ENCODE data around the gene MAP6.

The MAP6 gene

DNA sequence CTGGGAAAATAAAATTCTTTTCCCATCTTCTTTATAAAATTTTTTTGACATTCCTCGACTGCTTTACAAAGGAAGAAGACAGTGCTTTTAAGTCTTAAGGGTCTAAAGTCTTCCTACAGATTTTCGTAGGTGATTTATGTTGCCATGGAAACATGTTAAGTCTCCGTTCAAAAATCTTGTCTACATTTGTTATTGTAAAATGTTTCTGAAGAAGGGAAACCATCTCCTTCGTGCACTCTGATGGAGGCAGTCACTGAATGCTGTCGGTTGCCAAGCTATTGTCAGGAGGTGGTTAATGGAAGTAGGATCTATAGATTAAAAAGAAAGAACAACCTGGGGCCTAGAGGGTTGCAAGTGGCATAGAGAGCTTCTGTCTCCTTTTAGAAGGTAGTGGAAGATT is 52.6 kb downstream of the MAP6 start:
- Histone ChIP-seq H3K36me3 (ENCODE audit: low read depth) (no peaks in the 10 kb centered on the region), H3K4me1 (ENCODE audit: insufficient read depth, poor library complexity, severe bottlenecking) (no peaks in the 10 kb centered on the region), H3K4me3 (ENCODE audit: severe bottlenecking) (no peak overlapping the region), H3K27me3 (ENCODE audit: insufficient read depth, poor library complexity, severe bottlenecking) (no peaks in the 10 kb centered on the region), H3K27ac (ENCODE audit: poor library complexity, severe bottlenecking) (no peak overlapping the region), H3K9me3 (ENCODE audit: severe bottlenecking) (no peaks in the 10 kb centered on the region)
- no peak for DNase-seq (ENCODE audit: low spot score)
- no peak for ATAC-seq (ENCODE audit: low read depth)
- TF ChIP-seq, protein P1, sequence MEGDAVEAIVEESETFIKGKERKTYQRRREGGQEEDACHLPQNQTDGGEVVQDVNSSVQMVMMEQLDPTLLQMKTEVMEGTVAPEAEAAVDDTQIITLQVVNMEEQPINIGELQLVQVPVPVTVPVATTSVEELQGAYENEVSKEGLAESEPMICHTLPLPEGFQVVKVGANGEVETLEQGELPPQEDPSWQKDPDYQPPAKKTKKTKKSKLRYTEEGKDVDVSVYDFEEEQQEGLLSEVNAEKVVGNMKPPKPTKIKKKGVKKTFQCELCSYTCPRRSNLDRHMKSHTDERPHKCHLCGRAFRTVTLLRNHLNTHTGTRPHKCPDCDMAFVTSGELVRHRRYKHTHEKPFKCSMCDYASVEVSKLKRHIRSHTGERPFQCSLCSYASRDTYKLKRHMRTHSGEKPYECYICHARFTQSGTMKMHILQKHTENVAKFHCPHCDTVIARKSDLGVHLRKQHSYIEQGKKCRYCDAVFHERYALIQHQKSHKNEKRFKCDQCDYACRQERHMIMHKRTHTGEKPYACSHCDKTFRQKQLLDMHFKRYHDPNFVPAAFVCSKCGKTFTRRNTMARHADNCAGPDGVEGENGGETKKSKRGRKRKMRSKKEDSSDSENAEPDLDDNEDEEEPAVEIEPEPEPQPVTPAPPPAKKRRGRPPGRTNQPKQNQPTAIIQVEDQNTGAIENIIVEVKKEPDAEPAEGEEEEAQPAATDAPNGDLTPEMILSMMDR (IDR thresholded peaks at IDR 0.05; ENCODE audit: poor library complexity, severe bottlenecking): no peak

DNA sequence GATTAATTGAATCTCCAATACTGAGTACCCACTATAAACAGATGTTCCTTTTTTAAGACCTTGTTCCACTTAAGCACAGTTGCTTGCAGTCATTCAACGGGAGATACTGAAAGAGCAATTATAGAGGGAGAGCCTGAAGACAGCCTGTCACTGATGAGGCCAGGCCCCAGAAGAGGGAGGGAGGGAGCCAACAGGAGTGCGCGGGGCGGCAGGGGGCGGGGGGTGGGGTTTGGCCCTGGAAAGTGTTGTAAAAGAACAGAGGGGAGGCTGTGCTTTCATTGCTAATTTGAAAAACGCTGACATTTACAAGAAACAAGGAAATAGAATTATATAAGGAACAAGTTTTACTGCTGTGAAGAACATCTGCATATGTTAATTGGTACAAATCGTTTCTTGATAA is 53.1 kb downstream of the MAP6 start:
- Histone ChIP-seq H3K27ac (ENCODE audit: poor library complexity, severe bottlenecking) (no peak overlapping the region), H3K27me3 (ENCODE audit: insufficient read depth, poor library complexity, severe bottlenecking) (no peaks in the 10 kb centered on the region), H3K9me3 (ENCODE audit: severe bottlenecking) (no peaks in the 10 kb centered on the region), H3K4me1 (ENCODE audit: insufficient read depth, poor library complexity, severe bottlenecking) (no peaks in the 10 kb centered on the region), H3K36me3 (ENCODE audit: low read depth) (no peaks in the 10 kb centered on the region), H3K4me3 (ENCODE audit: severe bottlenecking) (no peak overlapping the region)
- DNase-seq (ENCODE audit: low spot score) (no peak), ATAC-seq (ENCODE audit: low read depth) (no peak)
- TF ChIP-seq, protein P1 (IDR thresholded peaks at IDR 0.05; ENCODE audit: poor library complexity, severe bottlenecking): no peak

DNA sequence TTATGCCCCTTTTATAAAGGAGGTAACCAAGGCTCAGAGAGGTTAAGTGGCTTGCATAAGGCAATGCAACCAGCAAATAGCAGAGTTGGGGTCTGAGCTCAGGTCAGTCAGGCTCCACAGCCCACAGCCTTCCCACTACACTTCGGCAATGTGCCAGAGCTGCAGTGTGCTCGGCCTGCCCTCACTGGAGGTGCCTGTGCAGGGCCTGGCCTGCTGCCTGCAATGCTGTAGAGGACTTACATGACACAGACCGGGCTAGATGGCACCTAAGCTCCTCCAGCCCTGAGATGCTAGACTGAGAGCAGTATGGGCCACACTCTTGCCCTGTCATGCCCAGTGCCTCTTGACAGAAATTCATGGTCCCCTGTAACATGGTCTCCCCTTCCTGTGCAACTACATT is 57.0 kb downstream of the MAP6 start:
- no peaks in the 10 kb centered on the region for H3K4me1 ChIP-seq (ENCODE audit: insufficient read depth, poor library complexity, severe bottlenecking)
- no peaks in the 10 kb centered on the region for H3K9me3 ChIP-seq (ENCODE audit: severe bottlenecking)
- H3K36me3 ChIP-seq (ENCODE audit: low read depth): no peaks in the 10 kb centered on the region
- H3K27ac ChIP-seq (ENCODE audit: poor library complexity, severe bottlenecking): no peak overlapping the region
- ATAC-seq (ENCODE audit: low read depth) (no peak; the same call in 2 of the 3 replicates), DNase-seq (ENCODE audit: low spot score) (no peak)
- TF ChIP-seq, protein P1 (IDR thresholded peaks at IDR 0.05; ENCODE audit: poor library complexity, severe bottlenecking): no peak
- H3K27me3 ChIP-seq (ENCODE audit: insufficient read depth, poor library complexity, severe bottlenecking): no peaks in the 10 kb centered on the region
- H3K4me3 ChIP-seq (ENCODE audit: severe bottlenecking): no peak overlapping the region

DNA sequence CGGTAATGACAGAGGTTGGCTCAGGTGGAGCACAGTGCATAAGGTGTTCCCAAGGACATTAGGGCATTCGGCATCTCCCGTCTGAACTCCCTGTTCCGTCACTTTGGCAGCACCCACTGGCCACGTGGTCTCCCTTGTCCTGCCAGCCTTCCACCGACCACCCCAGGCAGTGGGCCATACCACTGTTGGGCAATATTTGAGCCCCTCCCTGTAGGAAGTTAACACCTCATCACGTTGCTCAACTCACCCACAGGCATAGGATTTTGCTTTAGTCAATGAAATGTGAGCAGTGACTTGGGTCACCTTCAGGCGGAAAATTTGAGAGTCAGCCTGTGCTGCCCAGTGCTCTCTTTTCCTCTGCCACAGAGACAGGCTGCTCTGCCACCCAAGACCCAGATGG is 62.7 kb downstream of the MAP6 start:
- H3K27me3 ChIP-seq (ENCODE audit: insufficient read depth, poor library complexity, severe bottlenecking): no peaks in the 10 kb centered on the region
- TF ChIP-seq, protein P1 (IDR thresholded peaks at IDR 0.05; ENCODE audit: poor library complexity, severe bottlenecking): no peak
- DNase-seq (ENCODE audit: low spot score): peak; percentile 18

DNA sequence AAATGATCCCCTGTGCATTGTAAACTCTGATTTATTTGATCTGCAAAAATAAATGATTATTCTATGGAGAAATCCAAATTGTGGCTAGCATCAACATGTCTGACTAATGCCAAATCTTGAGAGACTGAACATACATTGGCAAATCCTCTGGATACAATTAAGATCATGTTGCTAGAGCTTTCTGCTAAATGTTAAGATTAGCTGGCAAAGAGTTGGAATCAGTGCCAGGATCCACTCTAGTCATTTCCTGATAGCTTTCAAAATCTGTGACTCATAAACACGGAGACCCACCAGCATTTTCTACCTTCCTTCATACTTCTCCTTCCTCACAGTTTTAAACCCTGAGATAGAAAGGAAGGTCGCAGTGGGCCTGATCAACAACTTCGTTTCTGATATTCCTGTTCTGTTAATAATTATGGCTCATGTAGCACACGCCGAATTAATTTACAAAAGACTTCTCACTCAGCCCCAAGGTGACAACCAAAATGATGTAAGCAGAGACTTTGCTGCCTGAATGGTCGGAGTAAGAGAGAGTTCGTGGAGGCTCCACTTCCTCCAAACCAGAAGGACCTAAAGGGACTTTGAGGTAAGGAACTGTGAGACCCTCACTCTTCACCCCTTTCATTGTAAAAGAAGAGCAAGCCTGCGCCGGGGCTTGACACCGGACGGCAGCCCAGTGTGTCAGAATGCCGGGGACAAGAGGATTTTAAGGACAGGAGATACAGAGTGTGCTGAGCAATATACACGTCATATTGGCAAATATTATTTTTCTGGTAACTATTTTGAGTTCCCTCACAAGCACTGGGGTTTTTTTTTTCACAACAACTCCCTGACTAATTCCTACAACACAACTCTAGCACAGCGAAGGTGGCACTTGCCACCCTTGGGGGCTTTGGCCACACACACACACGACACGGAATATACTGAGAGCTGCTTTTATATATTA is 64.8 kb downstream of the MAP6 start:
- no peaks in the 10 kb centered on the region for H3K27me3 ChIP-seq (ENCODE audit: insufficient read depth, poor library complexity, severe bottlenecking)
- peak overlapping the region; percentile 82 for H3K27ac ChIP-seq (ENCODE audit: poor library complexity, severe bottlenecking)
- H3K9me3 ChIP-seq (ENCODE audit: severe bottlenecking): no peaks in the 10 kb centered on the region
- DNase-seq (ENCODE audit: low spot score) (no peak), ATAC-seq (ENCODE audit: low read depth) (peak; percentile 91)
- TF ChIP-seq, protein P1 (IDR thresholded peaks at IDR 0.05; ENCODE audit: poor library complexity, severe bottlenecking): no peak
- H3K4me1 ChIP-seq (ENCODE audit: insufficient read depth, poor library complexity, severe bottlenecking): peaks cover 17% of the 10 kb centered on the region
- no peaks in the 10 kb centered on the region for H3K36me3 ChIP-seq (ENCODE audit: low read depth)
- no peak overlapping the region for H3K4me3 ChIP-seq (ENCODE audit: severe bottlenecking)

More for the DNA sequence above, 62.7 kb downstream of the MAP6 start:
- no peaks in the 10 kb centered on the region for H3K36me3 ChIP-seq (ENCODE audit: low read depth)
- no peak overlapping the region for H3K27ac ChIP-seq (ENCODE audit: poor library complexity, severe bottlenecking)
- peaks cover 17% of the 10 kb centered on the region for H3K4me1 ChIP-seq (ENCODE audit: insufficient read depth, poor library complexity, severe bottlenecking)
- no peak overlapping the region for H3K4me3 ChIP-seq (ENCODE audit: severe bottlenecking)
- H3K9me3 ChIP-seq (ENCODE audit: severe bottlenecking): no peaks in the 10 kb centered on the region
- no peak for ATAC-seq (ENCODE audit: low read depth)
